GM12892 (cell line): ENCODE results near the gene PPP1R9B. TPM values are rescaled to one million over a fixed set of nuclear protein-coding genes. Genes with fewer than 3 reads are reported as not detected.
A peak's percentile ranks its signal among the peaks of the same experiment; 100 is the strongest.

Experiments
- DNase-seq: peaks from one replicate; pipeline ENCODE4 v3.0.0; 2011; ENCODE audit not compliant: insufficient read length
- FAIRE-seq: peaks from 2 replicates; lab custom pipeline; 2011; peaks lifted over from hg19 to GRCh38; lab: Jason Lieb, UNC
- POLR2A ChIP-seq: IDR thresholded peaks from 2 replicates; pipeline ENCODE4 v1.6.1; 2011; ENCODE audit warnings: low read depth, low read length, control low read depth
- POLR2AphosphoS5 ChIP-seq: IDR thresholded peaks from 2 replicates; pipeline ENCODE4 v1.6.1; 2011; ENCODE audit warnings: low read depth, low read length, control low read depth
- TAF1 ChIP-seq: IDR thresholded peaks from 2 replicates; pipeline ENCODE4 v1.6.1; 2011; ENCODE audit warnings: low read depth, mild to moderate bottlenecking, control low read depth, low read length, borderline replicate concordance
- polyA plus RNA-seq: library from polyadenylated mRNA; unstranded; fragments of >200 nt; gene quantifications from one replicate; pipeline ENCODE4 v1.2.1, GENCODE V29; 2012; ENCODE audit warnings: missing spikeins, inconsistent platforms; ENCODE audit not compliant: missing spikeins

Gene PPP1R9B
- polyA plus RNA-seq: 32.1 TPM

DNA sequence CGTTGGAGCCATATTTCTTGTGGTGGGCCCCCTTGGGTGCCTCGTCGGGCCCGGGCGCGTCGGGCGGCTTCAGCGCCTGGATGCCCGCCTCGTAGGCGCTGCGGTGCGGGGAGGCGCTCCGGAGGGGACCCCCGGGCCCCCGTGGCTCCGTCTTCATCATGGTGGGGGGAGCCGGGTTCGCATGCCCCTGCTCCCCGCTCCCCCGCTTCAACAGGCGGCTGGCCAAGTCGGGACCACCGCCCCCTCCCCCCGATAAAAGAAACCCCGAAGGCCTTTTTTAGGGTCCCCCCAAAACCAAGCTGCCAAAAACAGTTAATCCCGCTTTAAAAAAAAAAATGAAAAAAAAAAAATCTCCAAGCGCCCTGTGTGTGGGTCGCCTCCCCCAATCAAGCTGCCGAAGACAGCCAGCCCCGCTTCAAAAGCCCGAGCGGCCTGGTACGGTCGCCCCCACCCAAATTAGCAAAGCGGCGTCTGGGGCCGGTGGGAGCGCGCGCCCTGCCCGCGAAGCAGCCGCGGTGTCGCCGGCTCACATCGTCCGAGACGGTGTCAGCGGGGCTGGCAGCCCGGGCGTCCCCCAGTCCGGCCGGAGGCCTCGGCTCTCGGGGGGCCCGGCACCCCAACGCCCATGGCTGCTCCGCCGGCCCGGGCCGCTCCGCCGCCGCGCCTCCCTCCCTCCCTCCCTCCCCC, at the start of gene PPP1R9B:
Gene PPP1R9B (minus strand): TSS at position 324 of the 687 bp plus-strand sequence. CDS start 164 bp downstream, at position 160.
- DNase-seq (no peak), FAIRE-seq (no peak)
- TF ChIP-seq POLR2A (no peak), TAF1 (no peak), POLR2AphosphoS5 (no peak)

GRCh38 chr17:50199803-50200456, 49.5 kb upstream of the PPP1R9B start:
- DNase-seq: peak; percentile 71
- no peak for FAIRE-seq

GRCh38 chr17:50199211-50199802, 48.8 kb upstream of the PPP1R9B start:
- FAIRE-seq (no peak), DNase-seq (no peak)
- no peak for TF ChIP-seq POLR2A
- TF ChIP-seq TAF1: no peak
- TF ChIP-seq POLR2AphosphoS5: no peak

More at GRCh38 chr17:50199803-50200456, 49.5 kb upstream of the PPP1R9B start:
- no peak for TF ChIP-seq TAF1

DNA sequence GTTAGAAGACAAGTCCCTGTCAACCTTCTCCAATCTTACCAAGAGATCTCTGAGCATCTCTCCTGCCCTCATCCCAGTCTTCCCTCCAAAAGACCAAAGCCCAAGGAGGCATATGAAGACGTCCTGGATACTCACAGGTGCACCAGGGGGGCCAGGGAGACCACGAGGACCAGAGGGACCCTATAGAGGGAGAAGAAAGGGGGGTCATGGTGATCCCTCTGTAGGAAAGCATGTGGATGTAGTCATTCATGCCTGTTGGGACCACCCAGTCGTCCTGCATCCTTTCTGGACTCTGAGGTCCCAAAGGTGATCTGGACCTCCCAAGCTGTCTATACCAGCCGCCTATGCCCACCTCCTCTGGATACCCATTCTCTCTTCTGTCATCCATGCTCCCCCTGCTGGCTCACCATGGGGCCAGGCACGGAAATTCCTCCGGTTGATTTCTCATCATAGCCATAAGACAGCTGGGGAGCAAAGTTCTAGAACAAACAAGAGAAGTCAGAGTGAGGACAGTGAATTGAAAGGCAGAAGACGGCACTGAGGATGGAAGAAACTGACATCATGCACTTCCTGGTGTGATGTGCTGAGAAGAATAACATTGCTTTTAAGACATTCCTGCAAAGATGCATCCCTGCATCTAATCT, 47.7 kb upstream of the PPP1R9B start:
- TF ChIP-seq POLR2AphosphoS5 (no peak), TAF1 (no peak), POLR2A (no peak)
- no peak for DNase-seq
- FAIRE-seq: peak; percentile 96

- no peak for DNase-seq
- FAIRE-seq: no peak
- TF ChIP-seq TAF1 (no peak), POLR2A (no peak), POLR2AphosphoS5 (no peak)
Observed at GRCh38 chr17:50196826-50197225, 46.3 kb upstream of the PPP1R9B start.

DNA sequence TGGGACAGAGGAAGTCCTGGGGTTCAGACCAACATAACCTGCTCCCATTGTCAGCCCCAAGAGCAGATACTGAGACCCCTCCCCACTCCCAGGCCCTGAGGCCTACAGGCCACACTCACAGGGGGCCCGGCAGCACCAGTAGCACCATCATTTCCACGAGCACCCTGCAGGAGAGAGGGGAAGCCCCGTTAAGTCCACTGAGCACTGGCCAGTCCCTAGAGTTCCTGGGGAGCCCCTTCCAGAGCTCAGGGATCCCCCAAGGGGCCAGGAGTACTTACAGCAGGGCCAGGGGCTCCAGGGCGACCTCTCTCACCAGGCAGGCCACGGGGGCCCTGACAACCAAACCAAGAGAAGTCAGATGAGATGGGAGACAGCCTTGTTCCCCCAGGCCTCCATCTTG, 45.6 kb upstream of the PPP1R9B start:
- TF ChIP-seq TAF1 (no peak), POLR2A (no peak), POLR2AphosphoS5 (no peak)
- no peak for FAIRE-seq
- DNase-seq: no peak

GRCh38 chr17:50194934-50195865, 44.7 kb upstream of the PPP1R9B start:
- TF ChIP-seq POLR2AphosphoS5: no peak
- TF ChIP-seq TAF1: no peak
- no peak for TF ChIP-seq POLR2A
- FAIRE-seq: no peak
- DNase-seq: no peak

DNA sequence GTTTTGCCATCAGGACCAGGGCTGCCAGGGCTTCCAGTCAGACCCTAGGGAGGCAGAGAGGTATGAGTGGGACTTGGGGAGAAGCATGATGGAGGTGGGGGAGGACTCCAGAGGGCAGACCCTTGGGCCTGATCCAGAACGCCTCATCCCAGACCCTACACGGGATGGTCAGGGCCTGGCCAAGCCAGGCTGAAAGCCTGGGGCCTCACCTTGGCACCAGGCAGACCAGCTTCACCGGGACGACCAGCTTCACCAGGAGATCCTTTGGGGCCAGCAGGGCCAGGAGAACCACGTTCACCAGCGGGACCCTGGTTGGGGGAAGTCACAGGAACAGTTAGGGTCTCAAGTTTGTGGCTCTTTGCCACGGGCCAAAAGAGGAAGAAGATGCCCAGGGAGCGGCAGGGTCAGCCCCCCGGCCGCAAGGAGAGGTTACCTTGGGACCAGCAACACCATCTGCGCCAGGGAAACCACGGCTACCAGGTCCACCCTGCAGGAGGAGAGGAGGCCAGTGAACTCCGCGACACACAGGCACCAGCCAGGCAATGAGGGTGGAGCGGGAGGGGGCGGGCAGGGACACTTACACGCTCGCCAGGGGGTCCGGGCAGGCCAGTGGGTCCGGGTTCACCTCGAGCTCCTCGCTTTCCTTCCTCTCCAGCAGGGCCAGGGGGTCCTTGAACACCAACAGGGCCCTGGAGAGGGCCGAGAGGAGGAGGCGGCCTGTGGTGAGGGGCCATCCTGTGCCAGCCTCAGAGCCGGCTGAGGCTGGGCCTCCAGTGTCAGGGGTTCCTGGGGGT, 43.9 kb upstream of the PPP1R9B start:
- no peak for DNase-seq
- TF ChIP-seq POLR2A (no peak), TAF1 (no peak), POLR2AphosphoS5 (no peak)
- FAIRE-seq: no peak

DNA sequence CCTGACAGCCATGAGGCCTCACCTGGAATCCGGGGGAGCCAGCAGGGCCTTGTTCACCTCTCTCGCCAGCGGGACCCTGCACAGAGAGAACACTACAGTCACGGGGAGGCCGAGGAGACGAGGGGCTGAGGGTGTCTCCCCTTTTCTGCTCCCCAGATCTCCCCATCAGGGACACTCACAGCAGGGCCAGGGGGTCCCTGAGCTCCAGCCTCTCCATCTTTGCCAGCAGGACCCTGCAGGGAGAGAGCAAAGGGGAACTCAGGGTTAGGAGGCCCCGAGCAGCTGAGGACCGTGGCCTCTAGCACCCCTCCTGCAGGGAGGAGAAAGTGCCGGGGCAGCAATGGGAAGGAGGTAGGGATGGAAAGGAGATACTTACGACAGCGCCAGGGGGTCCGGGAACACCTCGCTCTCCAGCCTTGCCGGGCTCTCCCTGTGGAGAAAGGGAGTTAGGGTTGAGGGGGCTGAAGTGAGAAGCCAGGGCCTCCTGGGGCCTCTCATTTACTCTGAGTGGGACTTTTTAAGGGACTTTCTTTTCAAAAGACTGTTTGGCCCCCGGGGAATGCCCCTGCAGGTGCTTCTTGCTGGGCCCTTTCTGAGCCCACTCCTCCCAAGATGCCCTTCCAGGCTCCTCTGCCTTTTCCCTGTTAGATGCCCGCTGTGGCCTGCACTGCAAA, 42.3 kb upstream of the PPP1R9B start:
- FAIRE-seq (peak; percentile 67), DNase-seq (no peak)
- no peak for TF ChIP-seq TAF1
- TF ChIP-seq POLR2A: peak; percentile 42; the same call in 1 of the 2 replicates

- no peak for TF ChIP-seq POLR2A
- TF ChIP-seq POLR2AphosphoS5: no peak
- no peak for TF ChIP-seq TAF1
- DNase-seq (no peak), FAIRE-seq (no peak)
Observed at GRCh38 chr17:50192144-50192617, 41.7 kb upstream of the PPP1R9B start.
